NCI-H128 (cell line): ENCODE measurements around the gene CIPC.

Experiments used
- DNase-seq: peaks from one replicate; lab custom pipeline; 2025; ENCODE audit not compliant: unreplicated experiment; lab: John Stamatoyannopoulos, UW

CIPC gene

GRCh38 chr14:77123381-77124325 is 25.6 kb downstream of the CIPC start:
- no peak for DNase-seq

- no peak for DNase-seq
These were observed 26.6 kb downstream of the CIPC start for GRCh38 chr14:77124345-77125280.

GRCh38 chr14:77125281-77125801 is 27.3 kb downstream of the CIPC start:
- DNase-seq, result no peak

GRCh38 chr14:77125823-77126325 is 27.8 kb downstream of the CIPC start:
- DNase-seq, result no peak

- no peak for DNase-seq
These were observed 28.5 kb downstream of the CIPC start for GRCh38 chr14:77126461-77126990.

GRCh38 chr14:77128414-77128891 is 30.4 kb downstream of the CIPC start:
- DNase-seq, result no peak

GRCh38 chr14:77130386-77130785 is 32.3 kb downstream of the CIPC start:
- no peak for DNase-seq

- no peak for DNase-seq
These were observed 33.1 kb downstream of the CIPC start for GRCh38 chr14:77131206-77131605.

- no peak for DNase-seq
These were observed 33.9 kb downstream of the CIPC start for GRCh38 chr14:77131871-77132486.

- DNase-seq, result no peak
These were observed 35.8 kb downstream of the CIPC start for GRCh38 chr14:77133720-77134338.

GRCh38 chr14:77139022-77139421 is 41.0 kb downstream of the CIPC start:
- no peak for DNase-seq

GRCh38 chr14:77139540-77140358 is 41.7 kb downstream of the CIPC start:
- DNase-seq, result no peak

GRCh38 chr14:77140359-77141213 is 42.5 kb downstream of the CIPC start:
- DNase-seq, result no peak

GRCh38 chr14:77141214-77142004 is 43.4 kb downstream of the CIPC start, which contains the start of gene ZDHHC22:
TSS of gene ZDHHC22 (minus strand) at chr14:77141791. CDS start at chr14:77139738, 2,053 bp downstream.
- DNase-seq, result no peak

GRCh38 chr14:77142005-77142800 is 44.1 kb downstream of the CIPC start:
- DNase-seq, result no peak

- DNase-seq, result no peak
These were observed 45.0 kb downstream of the CIPC start for GRCh38 chr14:77143071-77143470.
